HFF-Myc (cell line): ENCODE measurements around the gene AP1M1.

Experiments used
- DNase-seq: peaks from one replicate; pipeline ENCODE4 v3.0.0-alpha.2; 2011; ENCODE audit warnings: low read depth; ENCODE audit errors: extremely low read depth
- H3K4me3 ChIP-seq: replicated peaks from 2 replicates; pipeline ENCODE4 v1.5.1; 2011; ENCODE audit warnings: low read depth, mild to moderate bottlenecking, control low read depth, low read length
- TF ChIP-seq, protein P1 (sequence below): IDR thresholded peaks from 2 replicates; pipeline ENCODE4 v1.5.1; 2012; ENCODE audit warnings: mild to moderate bottlenecking, low read depth, low read length, control low read depth; ENCODE audit errors: missing control alignments

The AP1M1 gene

DNA sequence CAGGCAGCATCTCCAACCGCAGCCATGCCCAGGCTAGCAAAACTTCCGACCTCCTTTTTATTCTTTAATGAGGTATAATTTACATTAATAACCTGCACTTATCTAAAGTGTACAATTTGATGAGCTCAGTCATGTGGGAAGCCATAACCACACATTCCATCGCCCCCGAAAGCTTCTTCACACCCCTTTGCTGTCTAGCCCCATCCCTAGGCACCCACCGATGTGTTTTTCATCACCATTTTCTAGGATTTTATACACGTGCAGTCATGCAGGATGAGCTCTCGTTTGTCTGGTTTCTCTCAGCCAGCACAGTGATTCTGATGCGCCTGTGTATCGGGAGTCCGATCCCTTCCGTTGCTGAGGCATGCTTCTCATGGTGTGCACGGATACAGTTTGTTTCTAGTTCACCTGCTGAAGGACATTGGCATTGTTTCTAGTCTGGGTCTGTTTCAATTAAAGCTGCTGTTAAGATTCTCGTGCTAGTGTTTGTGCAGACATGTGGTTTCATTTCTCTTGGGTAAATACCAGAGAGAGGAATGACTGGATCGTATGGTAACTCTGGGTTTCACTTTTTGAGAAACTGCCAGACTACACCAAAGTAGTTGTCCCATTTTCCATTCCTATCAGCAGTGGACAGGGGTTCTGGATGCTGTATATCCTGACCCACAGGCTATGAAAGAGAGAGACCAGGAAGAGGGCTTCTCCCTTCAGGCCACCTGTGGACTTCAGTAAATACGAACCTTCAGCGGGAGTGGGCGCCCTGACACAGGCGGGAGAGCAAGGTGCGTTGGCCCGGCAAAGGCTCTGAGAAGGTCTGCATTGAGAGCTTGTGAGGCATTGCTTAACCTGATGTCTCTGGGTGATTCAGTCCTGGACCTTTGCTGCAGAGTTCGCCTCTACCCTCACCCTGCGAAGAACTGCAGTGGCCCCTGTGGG lies 4.9 kb downstream of the AP1M1 start:
- no peak overlapping the region for H3K4me3 ChIP-seq
- no peak for DNase-seq
- TF ChIP-seq, protein P1, sequence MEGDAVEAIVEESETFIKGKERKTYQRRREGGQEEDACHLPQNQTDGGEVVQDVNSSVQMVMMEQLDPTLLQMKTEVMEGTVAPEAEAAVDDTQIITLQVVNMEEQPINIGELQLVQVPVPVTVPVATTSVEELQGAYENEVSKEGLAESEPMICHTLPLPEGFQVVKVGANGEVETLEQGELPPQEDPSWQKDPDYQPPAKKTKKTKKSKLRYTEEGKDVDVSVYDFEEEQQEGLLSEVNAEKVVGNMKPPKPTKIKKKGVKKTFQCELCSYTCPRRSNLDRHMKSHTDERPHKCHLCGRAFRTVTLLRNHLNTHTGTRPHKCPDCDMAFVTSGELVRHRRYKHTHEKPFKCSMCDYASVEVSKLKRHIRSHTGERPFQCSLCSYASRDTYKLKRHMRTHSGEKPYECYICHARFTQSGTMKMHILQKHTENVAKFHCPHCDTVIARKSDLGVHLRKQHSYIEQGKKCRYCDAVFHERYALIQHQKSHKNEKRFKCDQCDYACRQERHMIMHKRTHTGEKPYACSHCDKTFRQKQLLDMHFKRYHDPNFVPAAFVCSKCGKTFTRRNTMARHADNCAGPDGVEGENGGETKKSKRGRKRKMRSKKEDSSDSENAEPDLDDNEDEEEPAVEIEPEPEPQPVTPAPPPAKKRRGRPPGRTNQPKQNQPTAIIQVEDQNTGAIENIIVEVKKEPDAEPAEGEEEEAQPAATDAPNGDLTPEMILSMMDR = no peak

- TF ChIP-seq, protein P1 = no peak
- no peak overlapping the region for H3K4me3 ChIP-seq
- no peak for DNase-seq
Measured at GRCh38 chr19:16203256-16204004, 5.7 kb downstream of the AP1M1 start.

GRCh38 chr19:16204005-16204294 lies 6.2 kb downstream of the AP1M1 start:
- TF ChIP-seq, protein P1 = no peak
- no peak overlapping the region for H3K4me3 ChIP-seq
- DNase-seq = no peak

DNA sequence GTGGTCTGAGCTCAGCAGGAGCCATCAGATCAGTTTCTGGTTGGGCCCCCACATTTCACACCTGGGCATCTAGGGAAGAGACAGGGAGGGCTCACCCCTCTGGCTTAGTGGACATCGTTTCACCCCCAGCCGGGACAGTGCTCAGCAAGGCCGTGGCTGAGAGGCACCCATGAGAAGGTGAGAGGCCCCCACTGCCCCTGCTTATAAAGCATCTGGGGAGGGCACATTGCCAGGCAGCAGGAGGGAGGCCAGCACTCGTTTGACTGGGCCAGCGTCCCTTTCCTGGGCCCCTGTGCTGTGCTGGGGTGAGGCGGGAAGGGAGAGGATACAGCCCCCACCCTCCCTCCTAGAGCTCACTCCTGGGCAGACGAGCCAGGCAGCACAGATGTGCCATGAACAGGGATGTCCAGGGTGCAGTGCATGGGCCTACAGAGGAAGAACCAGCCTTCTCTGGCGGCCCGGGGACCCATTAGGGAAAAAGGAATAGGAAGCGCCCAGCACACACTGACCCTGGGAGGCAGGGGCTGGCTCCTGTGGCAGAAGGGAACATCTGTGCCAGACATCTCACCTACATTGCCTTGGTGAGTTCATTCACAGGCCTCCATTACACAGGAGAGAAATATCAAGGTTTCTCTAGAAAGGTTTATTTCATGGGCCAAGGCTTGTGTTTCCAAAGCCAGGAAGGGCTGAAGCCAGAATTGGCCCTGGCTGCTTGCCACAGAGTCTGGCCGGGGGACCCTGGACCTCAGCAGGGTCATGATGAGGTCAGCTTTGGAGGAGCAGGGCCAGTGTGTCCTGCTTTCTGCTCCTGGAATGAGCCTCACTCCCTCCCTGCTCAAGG lies 7.7 kb downstream of the AP1M1 start:
- no peak overlapping the region for H3K4me3 ChIP-seq
- TF ChIP-seq, protein P1 = no peak
- no peak for DNase-seq

DNA sequence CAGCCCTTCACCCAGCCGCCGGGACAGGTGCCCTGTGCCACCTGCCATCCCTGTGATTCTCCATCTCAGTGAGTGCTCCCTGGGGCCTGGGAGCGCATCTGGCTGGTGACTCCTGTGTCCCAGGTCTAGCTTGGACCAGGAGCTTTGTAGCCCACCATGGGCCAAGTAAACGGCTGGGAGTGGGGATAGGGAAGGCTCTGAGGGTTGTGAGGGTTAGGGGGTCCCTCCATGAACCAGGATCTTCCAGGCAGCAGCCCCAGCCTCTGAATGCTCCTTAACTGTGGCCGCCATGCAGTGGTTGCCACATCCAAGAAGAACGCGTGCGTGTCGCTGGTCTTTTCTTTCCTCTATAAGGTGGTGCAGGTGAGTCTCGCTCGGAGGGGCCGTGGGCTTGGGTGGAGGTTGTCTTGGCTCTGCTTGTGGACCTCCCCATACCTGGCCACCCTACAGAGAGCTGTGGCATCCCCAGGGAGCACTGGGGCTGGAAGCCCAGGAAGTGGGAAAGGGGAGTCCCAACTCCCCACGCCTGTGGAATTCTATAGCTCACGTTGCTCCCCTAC lies 8.4 kb downstream of the AP1M1 start:
- no peak overlapping the region for H3K4me3 ChIP-seq
- no peak for DNase-seq
- TF ChIP-seq, protein P1 = no peak

DNA sequence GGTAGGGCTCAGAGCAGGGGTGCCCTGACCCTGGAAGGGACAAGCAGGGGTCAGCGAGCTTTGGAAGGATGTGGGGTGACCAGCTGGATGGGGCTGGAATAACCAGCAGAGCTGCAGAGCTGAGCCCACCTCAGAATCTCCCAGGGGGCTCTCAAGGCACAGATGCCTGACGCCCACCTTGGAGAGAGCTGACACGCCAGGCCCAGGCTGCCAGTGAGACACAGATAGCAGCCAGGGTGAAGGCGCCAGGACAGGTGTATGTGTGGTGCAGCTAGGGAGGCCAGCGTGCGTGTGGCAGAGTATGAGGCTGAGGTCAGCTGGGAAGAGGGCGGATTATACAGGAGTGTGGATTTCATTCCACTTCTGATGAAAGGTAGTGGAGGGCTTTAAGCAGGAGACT lies 8.9 kb downstream of the AP1M1 start:
- TF ChIP-seq, protein P1 = no peak
- DNase-seq = no peak
- no peak overlapping the region for H3K4me3 ChIP-seq
